Stomach smooth muscle (tissue), 2 donors: ENCODE results near the gene CTSK.

Source experiments
- H3K27ac ChIP-seq: one replicate; pipeline ENCODE4 v1.7.0; 2013; ENCODE audit warnings: mild to moderate bottlenecking, low read length, inconsistent platforms
- H3K27me3 ChIP-seq, 2 donors: one replicate each; pipeline ENCODE4 v1.7.0; 2013; ENCODE audit warnings: low read length in 2 of 2; ENCODE audit not compliant: insufficient read depth in 2 of 2, control insufficient read depth in 1 of 2
- H3K36me3 ChIP-seq, 2 donors: one replicate each; pipeline ENCODE4 v1.7.0; 2013; ENCODE audit warnings: low read length in 2 of 2; ENCODE audit not compliant: control insufficient read depth in 2 of 2, insufficient read depth in 2 of 2
- H3K4me1 ChIP-seq: one replicate; pipeline ENCODE4 v1.7.0; 2013; ENCODE audit warnings: low read length; ENCODE audit not compliant: control insufficient read depth, insufficient read depth
- H3K4me3 ChIP-seq, 2 donors: one replicate each; pipeline ENCODE4 v1.7.0; 2013; ENCODE audit warnings: low read length in 2 of 2
- H3K9ac ChIP-seq, 2 donors: one replicate each; pipeline ENCODE4 v1.7.0; 2013; ENCODE audit warnings: low read length in 2 of 2, mild to moderate bottlenecking in 1 of 2
- H3K9me3 ChIP-seq, 2 donors: one replicate each; pipeline ENCODE4 v1.7.0; 2013; ENCODE audit warnings: low read length in 2 of 2; ENCODE audit not compliant: control insufficient read depth in 2 of 2
- donor health status: healthy.
- donor health status: Pancreatic carcinoma.

Gene CTSK

DNA sequence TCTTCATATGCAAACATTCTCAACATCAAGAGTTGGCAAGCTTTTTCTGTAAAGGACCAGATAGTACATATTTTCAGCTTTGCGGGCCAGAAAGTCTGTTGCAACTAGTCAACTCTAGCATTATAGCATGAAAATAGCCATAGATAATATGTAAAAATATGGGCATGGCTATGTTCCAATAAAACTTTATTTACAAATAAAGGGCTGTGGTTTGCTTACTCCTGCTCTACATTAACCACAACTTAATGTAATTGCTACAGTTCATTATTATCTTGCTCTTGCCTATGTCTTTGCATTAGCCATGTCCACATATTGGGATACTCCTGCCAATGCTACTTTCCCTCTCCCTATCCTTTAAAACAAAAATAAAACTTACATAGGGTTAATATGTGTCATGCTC lies 24.5 kb upstream of the CTSK start:
- peaks cover 37 to 48% of the 10 kb centered on the region in 2 donors for H3K36me3 ChIP-seq
- H3K4me1 ChIP-seq, result no peaks in the 10 kb centered on the region
- H3K9ac ChIP-seq, result no peak overlapping the region
- H3K27ac ChIP-seq, result no peak overlapping the region
- H3K9me3 ChIP-seq, result no peaks in the 10 kb centered on the region
- no peak overlapping the region for H3K4me3 ChIP-seq
- no peaks in the 10 kb centered on the region for H3K27me3 ChIP-seq

DNA sequence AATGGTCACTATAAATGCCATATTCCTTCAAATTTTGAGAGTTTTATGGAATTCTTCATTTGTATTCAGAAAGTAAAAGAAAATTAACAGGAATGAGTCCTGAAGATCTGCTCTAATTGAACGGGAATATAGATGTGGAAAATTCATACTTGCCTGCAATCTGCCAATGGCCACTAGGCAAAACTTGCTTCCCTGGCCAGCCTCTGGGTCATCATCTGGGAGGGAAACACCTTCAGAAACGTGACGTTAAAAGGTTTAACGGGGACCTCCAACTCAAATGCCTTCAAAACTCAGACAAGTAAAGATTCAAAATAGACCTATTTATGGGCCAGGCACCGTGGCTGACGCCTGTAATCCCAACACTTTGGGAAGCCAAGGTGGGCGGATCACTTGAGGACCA lies 21.7 kb upstream of the CTSK start:
- Histone ChIP-seq H3K36me3 (peaks cover 39 to 52% of the 10 kb centered on the region in 2 donors), H3K27me3 (no peaks in the 10 kb centered on the region), H3K27ac (no peak overlapping the region), H3K4me3 (no peak overlapping the region), H3K9ac (no peak overlapping the region), H3K9me3 (no peaks in the 10 kb centered on the region), H3K4me1 (no peaks in the 10 kb centered on the region)

DNA sequence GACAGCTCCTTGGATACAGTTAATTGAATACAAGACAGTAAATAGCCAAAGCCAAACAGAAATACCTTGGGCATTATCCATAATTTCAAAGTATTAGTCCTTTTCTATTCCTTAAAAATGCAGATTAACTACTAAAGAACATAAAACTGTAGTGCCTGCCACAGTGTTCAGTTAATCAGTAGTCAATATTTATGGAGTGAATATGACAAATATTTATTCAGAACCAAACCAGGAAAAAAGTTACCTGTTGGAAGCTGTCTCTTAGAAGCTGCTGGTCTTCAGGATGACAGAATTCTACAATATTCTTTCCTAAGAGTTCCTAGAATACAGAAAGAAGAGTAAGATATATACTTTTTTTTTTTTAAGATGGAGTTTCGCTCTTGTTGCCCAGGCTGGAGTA lies 18.2 kb upstream of the CTSK start:
- H3K36me3 ChIP-seq, result peaks cover 32 to 50% of the 10 kb centered on the region in 2 donors
- no peaks in the 10 kb centered on the region for H3K27me3 ChIP-seq
- H3K27ac ChIP-seq, result no peak overlapping the region
- no peak overlapping the region for H3K4me3 ChIP-seq
- H3K4me1 ChIP-seq, result no peaks in the 10 kb centered on the region
- no peaks in the 10 kb centered on the region for H3K9me3 ChIP-seq
- no peak overlapping the region for H3K9ac ChIP-seq

DNA sequence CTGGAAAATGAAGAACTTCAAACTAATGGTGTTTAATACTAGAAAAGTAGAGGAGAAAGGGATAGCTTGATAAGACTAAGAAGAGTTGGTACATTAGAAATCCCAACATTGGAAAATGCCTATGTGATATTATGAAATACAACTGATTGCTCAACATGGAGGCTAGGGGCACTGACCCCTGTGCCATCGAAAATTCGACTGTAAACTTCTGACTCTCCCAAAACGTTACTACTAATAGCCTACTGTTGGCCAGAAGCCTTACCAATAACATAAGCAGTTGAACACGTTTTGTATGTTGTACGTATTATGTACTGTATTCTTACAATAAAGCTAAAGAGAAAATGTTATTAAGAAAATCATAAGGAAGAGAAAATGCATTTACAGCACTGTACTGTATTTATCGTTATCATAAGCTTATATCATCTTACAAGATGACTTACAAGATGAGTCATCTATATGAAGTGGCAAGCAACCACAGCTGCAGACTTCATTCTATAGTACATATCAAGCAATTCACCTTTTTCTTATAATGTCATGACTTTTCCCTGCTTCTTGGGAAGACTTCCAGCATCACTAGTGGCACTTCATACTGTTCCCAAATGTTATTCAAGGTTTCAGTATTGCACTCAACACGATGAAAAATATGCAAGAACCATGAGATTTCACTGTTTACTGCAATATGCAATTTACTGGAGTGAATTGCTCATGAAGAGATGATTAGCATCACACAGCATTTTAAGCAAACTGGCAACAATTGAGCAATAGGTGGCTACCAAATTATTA lies 12.9 kb upstream of the CTSK start:
- Histone ChIP-seq H3K4me1 (peaks cover 2% of the 10 kb centered on the region), H3K4me3 (no peak overlapping the region), H3K36me3 (peaks cover 35 to 43% of the 10 kb centered on the region in 2 donors), H3K9me3 (no peaks in the 10 kb centered on the region), H3K9ac (no peak overlapping the region), H3K27me3 (no peaks in the 10 kb centered on the region), H3K27ac (no peak overlapping the region)

DNA sequence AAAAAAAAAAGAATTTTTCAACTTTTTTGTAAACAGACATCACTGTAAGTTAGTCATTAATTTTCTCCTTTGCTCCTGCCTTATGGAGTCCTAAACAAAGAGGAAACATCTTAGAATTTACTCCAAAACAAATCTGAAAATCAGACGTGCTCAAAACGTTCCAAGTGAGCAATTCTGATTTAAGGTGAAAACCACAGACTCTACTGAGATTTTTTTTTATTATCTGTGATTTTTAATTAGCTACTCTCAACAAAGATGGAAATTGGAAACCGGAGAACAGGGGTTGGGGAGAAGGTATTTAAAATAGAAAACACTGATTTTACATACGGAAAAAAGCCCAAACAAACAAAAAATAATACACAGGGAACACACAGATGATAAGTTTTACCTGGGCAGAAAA lies 7.8 kb upstream of the CTSK start:
- no peak overlapping the region for H3K27ac ChIP-seq
- no peaks in the 10 kb centered on the region for H3K27me3 ChIP-seq
- no peaks in the 10 kb centered on the region for H3K9me3 ChIP-seq
- H3K36me3 ChIP-seq, result peaks cover 53 to 55% of the 10 kb centered on the region in 2 donors
- H3K4me3 ChIP-seq, result no peak overlapping the region
- H3K9ac ChIP-seq, result no peak overlapping the region
- peaks cover 2% of the 10 kb centered on the region for H3K4me1 ChIP-seq

- H3K36me3 ChIP-seq, result peaks cover 52 to 53% of the 10 kb centered on the region in 2 donors
Measured at GRCh38 chr1:150813028-150813707, 5.1 kb upstream of the CTSK start.

DNA sequence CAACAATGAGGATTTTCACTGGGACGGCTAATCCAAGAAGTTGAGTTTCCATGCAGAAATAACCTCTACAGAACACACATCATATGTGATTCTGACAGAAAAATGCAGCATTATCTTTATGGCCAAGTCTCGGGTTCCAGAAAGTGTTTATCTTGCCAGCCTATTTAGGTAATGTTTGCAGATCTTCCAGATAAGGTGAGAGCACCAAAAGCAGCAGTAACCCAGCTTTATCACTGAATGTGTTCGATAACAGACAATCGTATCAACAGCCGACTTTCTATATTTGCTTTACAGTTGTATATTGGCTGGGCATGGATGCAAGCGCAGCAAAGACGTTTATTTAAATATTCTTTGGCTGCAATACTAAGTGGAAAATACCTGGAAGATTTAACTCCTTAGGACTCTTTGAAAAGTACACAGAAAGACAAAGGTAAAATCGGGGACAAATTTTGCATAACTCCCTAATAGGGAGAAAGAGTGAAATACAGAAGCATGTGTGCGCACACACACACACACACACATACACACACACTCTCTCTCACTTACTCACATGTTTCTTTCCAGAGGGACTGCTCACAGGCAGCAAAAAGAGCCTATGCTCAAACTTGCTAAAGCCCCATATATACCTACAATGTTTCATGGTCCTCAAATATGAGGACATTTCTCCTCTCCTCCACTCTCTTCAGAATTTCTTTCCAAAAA lies 3.0 kb upstream of the CTSK start:
- no peaks in the 10 kb centered on the region for H3K4me1 ChIP-seq
- no peaks in the 10 kb centered on the region for H3K9me3 ChIP-seq
- H3K27me3 ChIP-seq, result no peaks in the 10 kb centered on the region
- peaks cover 37% of the 10 kb centered on the region in 2 donors for H3K36me3 ChIP-seq
- H3K9ac ChIP-seq, result peak overlapping the region in 1 of 2 donors; percentile 14
- no peak overlapping the region for H3K4me3 ChIP-seq
- no peak overlapping the region for H3K27ac ChIP-seq

More at GRCh38 chr1:150813028-150813707, 5.1 kb upstream of the CTSK start:
- Histone ChIP-seq H3K4me3 (no peak overlapping the region), H3K27ac (no peak overlapping the region), H3K9ac (no peak overlapping the region), H3K27me3 (no peaks in the 10 kb centered on the region), H3K4me1 (no peaks in the 10 kb centered on the region), H3K9me3 (no peaks in the 10 kb centered on the region)

DNA sequence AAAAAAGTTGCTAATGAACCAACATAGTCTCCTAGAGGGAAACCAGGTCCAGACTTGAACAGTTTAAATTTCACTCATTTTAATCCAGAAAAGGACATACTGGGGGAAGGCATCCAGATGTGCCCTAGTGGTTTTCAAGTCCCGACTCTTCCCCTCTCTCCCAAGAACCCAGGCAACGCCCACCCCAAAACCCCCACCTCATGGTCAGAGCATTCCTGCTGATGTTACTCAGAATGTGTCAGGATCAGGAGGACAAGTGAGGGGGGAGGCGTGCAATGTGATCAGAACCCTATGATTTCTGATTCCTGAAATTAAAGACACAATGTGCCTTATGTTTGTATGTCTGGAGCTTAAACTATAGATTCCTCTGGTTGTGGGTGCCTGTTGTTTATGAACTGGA lies 1.6 kb upstream of the CTSK start:
- Histone ChIP-seq H3K4me1 (no peaks in the 10 kb centered on the region), H3K9ac (no peak overlapping the region), H3K27ac (no peak overlapping the region), H3K27me3 (no peaks in the 10 kb centered on the region), H3K9me3 (no peaks in the 10 kb centered on the region), H3K4me3 (no peak overlapping the region), H3K36me3 (peaks cover 32 to 33% of the 10 kb centered on the region in 2 donors)

- no peaks in the 10 kb centered on the region for H3K27me3 ChIP-seq
- no peak overlapping the region for H3K9ac ChIP-seq
- H3K4me3 ChIP-seq, result no peak overlapping the region
- no peak overlapping the region for H3K27ac ChIP-seq
- no peaks in the 10 kb centered on the region for H3K9me3 ChIP-seq
- no peaks in the 10 kb centered on the region for H3K4me1 ChIP-seq
- H3K36me3 ChIP-seq, result peaks cover 25 to 28% of the 10 kb centered on the region in 2 donors
Measured at GRCh38 chr1:150808846-150809245, 786 bp upstream of the CTSK start.

DNA sequence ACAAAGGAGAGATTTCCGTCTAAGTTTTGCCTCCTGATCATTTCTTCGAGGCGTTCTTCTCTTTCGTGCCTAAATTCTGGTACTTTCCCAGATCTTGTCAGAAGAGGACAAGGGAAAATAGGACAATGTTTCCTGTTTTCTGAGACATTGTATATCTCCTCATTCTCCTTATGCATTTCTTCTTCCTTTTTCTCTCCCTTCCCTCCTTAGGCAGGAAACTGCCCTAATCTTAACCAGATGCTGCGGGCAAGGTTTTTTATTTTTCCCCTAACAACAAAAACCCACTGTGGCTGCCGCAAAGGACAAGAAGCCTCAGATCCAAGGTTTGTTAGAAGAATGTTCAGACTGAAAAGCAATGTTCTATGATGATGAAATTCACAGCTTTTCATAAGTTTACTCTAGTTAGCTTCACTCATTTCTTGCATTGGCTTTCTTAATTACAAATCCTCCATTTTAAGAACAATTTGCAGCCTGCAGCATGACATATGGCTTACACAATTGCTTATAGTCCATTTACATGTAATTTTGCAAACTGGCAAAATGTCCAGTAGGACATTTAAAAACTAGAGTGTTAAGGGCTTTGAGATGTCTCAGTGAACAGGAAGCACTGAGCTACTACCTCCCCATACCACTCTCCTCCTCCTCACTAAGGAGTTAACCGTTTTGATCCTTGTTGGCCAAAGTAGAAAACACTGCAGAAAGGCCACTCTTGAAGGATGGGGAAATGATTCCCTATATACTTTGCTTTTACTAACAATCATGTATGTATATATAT lies 624 bp downstream of the CTSK start:
- H3K27me3 ChIP-seq, result no peaks in the 10 kb centered on the region
- peaks cover 18 to 25% of the 10 kb centered on the region in 2 donors for H3K36me3 ChIP-seq
- H3K9ac ChIP-seq, result no peak overlapping the region
- no peaks in the 10 kb centered on the region for H3K4me1 ChIP-seq
- no peaks in the 10 kb centered on the region for H3K9me3 ChIP-seq
- H3K27ac ChIP-seq, result no peak overlapping the region
- H3K4me3 ChIP-seq, result peak overlapping the region; percentile 6 to 58
